ENCODE measurements around the gene DEDD2. TPM values are rescaled to one million over a fixed set of nuclear protein-coding genes. Genes with fewer than 3 reads are reported as not detected.

DEDD2 gene
- total RNA-seq, 1 donor from 2014 or later = 11.6 TPM

DNA sequence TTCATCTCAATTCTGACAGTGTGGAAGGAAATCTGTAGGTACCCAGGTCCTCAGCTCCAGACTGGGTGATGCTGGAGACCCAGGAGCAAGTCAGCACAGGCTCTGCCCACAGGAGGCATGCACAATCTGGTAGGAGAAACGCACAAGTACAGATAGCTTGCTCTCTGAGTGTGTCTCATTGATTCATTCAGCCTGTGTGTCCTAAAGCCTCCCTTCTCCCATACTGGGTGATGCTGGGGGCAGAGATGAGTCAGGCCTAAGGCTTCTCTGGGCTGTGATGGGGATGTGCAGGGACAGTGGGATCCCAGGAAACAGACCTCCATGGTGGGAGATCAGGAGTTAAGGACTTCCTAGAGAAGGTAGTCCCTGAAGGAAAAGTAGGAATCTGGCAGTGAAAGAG lies 9.4 kb upstream of the DEDD2 start:
- ATAC-seq = no peak

- ATAC-seq = no peak
Observed at GRCh38 chr19:42225718-42226292, 8.3 kb upstream of the DEDD2 start.

GRCh38 chr19:42224940-42225717 lies 7.7 kb upstream of the DEDD2 start:
- no peak for ATAC-seq

DNA sequence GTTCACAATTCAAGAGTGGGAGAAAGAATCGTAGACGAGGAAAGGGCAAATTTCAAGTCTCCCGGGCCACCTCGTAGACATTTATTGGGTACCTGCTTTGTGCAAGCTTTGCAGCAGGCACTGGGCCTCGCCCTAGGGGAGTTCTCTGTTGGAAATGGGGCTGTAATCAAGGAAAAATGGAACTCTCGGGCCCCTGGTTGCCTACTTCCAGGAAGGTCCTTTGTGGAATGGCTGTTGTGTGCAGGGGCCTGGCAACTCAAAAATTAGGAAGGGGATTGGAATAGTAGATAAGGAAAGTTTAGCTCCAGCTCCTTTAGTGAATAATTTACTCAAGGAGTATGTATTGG lies 3.2 kb upstream of the DEDD2 start:
- ATAC-seq = no peak

DNA sequence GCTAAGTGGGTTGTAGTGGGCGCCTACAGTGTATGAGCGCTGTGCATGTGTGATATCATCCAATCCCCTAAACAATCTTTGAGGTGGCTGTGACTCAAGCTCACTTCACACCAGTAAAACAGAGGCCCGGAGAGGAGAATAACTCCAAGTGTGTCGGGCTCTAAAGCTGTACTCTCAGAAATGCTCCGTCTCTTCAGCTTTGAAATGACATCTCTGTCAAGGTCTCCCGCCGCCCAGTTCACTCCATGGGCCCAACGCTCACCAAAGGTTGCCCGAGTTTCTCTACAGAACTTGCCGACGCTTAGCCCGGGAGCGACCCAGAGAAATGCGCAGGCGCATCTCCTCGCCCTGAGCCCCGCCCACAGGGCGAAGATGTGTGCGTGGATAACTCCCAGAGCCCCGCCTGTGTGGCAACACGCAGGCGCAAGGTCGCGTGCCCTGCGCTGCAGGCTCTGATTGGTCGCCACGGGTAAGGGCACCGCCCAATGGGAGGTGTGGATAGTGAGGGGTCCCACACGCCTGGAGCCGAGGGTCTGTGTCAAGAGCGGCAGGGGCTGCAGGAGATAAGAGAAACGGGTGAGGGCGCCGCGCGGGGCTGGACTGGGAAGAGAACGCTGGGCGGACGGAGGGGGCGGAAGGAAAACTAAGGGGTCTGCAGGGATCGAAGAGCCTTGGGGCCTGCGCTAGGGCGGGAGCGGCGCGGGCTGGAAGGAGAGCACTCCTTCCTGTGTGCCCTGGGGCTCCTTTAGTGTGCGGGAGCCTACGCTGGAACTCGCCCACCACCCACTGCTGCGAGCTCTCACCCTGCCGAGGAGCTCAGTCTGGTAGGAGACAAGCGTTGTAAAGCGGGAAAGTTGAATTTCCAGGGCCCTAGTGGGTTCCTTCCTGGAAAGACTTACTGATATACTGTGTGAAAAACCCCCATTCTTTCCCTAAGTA lies 2.6 kb upstream of the DEDD2 start, which contains the start of gene ZNF526:
Gene ZNF526 (plus strand): TSS at position 501 of the 939 bp plus-strand sequence. CDS start 4,092 bp downstream, outside the sequence.
- ATAC-seq = peak; percentile 87

- peak; percentile 7 for ATAC-seq
Observed at GRCh38 chr19:42216653-42217519, 591 bp downstream of the DEDD2 start.

DNA sequence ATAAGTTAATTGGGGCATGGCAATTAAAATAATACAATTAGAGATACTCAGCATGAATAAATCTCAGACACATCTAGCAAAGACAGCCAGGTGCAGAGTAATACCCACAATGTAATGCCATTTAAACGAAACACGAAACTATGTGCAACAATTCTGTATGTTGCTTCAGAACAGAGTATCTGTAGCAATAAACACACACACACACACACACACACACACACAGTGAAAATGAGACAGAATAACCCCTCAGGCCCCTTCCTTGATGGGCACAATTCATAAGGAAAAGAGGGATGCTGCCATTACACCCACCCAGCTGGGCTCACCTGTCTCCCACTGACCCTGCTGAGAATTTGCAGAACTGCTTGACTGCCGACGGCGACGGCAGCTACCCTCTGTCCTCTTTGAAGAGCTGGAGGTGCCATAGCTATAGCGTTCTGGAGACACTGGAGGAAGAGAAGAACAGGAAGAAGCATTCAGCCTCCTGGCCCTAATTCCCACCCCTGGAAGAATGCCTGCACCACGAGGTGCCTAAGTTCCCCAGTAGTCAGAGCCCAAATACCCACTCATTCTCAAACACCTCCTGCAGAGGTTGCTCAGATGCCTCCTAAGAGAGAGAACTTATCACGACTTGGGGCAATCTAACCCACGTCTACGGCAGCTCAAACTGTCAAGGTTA lies 2.5 kb downstream of the DEDD2 start:
- no peak for ATAC-seq

DNA sequence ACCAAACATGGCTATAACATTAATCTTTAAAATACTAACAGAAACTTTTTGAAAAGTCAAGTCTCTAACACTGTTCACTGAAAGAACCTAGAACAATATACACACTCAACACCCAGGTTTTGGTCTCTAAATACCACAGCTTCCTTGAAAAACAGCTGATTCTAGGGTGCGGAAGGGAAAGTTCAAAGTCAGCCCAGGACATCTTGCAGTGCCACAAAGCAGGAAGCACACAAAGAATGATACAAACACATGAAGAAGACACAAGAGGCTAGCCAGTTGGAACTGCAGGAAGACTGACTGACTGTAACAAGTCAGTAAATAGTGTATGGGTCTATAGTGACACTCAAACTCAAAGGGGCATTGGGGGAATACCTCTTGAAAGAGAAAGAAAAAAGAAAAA lies 4.6 kb downstream of the DEDD2 start:
- no peak for ATAC-seq

DNA sequence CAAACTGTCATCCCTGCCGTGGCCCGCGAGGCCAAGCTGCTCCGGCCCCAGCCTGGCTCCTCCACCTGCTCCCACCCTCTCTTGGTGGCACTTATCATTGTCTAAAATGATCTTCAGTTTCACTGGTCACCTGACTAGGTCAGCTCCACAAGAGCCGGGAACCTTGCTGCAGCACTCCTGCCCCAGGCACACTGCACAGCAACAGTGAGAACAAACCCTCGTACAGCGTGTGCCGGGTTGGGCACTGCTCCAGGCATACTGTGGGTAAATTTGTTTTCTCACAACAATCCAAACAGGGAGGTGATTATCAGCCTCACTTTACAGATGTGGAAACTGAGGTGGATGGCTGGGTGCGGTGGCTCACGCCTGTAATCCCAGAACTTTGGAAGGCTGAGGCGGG lies 8.9 kb downstream of the DEDD2 start:
- ATAC-seq = no peak

GRCh38 chr19:42207767-42208271 lies 9.7 kb downstream of the DEDD2 start:
- peak; percentile 72 for ATAC-seq

- ATAC-seq = peak; percentile 88
Observed at GRCh38 chr19:42206871-42207755, 10.4 kb downstream of the DEDD2 start.

- no peak for ATAC-seq
Observed at GRCh38 chr19:42204664-42205063, 12.8 kb downstream of the DEDD2 start.

GRCh38 chr19:42203700-42204099 lies 13.8 kb downstream of the DEDD2 start:
- ATAC-seq = no peak

- no peak for ATAC-seq
Observed at GRCh38 chr19:42202290-42202880, 15.1 kb downstream of the DEDD2 start.

DNA sequence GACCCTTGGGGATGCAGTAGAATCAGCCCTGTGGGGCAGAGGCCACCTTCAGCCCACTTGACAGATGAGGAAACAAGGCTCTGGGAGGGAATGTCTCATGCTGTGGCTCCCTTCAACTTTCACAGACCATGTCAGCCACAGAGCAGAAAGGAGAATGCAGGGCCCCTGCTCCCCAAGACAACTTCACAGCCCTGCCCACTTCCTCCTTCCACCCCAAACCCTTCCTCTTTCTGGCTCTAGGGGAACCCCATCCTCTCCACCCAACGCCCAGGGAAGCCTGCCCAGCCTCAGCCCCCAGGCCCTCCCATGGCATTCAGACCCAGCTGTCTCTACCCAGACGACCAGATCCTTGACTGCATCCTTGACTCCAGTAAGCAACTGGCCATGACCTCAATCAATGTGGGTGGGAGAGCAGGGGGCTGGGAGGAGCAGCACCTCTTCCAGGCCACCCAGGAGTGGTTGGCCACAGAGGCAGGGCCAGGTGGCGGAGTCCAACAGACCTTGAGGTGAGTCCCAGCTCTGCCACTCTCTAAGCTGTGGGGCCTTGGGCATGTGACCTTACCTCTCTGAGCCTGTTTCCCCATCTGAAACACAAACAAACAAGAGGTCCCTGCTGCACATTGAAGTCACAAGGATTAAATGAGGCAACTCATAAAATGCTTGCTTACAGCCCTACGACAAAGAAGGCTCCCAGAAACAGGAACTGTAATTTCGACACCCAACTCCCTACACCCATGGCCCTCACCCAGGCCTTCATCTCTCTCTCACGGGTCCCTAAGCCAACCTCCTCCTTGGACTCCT lies 15.8 kb downstream of the DEDD2 start:
- ATAC-seq = no peak

DNA sequence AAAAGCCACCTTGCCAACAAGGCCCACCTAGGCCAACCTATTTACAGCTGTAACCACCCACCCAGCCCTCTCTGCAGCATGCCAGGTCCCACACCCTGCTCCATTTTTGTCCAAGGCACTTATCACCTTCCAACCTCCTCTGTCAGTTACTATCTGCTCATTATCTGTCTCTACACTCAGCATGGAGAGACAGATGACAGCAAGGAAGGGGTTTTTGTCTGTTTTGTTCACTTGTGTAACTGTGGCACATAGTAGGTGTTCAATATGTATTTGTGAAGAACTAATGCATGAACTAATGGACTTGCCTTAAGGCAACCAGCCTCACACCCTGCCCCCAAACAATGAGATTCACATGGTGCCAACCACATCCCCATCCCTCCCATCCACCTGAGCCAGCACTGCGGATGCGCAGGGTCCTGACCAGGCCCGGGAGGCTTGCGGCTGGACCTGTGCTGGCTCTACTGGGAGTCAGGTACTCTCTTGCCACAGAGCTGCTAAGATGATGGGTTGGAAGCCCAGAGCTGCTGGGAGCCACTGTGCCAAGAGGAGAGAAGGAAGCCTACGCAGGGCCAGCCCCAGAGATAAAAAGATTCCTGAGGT lies 17.3 kb downstream of the DEDD2 start:
- no peak for ATAC-seq

DNA sequence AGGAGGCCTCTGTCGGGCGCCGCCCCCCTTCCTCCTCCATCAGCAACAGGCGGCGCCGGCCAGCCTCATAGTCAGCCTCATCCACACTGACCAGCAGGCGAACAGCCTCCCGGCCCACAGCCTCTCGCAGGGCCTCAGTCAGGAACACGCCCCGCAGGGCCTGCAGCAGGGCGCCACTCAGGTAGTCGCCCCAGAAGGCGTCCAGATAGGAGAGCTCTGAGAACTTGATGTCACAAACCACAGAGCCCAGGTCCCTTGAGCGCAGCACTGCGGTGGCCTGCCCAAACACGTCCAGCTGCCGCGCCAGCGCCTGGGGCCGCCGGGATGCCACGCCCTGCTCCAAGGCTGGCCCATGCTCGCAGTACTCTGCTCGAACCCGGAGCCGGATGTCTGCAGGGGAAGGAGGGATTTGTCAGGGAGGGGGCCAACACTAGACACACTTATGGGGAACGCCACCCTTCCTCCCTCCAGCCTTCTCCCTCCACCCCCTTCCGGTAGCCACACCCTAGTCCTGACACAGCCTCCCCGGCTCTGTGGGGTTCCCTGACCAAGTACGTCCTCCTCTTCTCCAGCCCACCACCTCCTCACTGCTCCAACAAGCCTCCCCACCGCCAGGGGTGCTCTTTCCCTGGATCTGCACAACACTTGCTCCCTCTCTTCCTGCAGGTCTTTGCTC lies 17.9 kb downstream of the DEDD2 start:
- ATAC-seq = peak; percentile 74
